Astrocyte (in vitro differentiated cells and primary cell): Measurements from ENCODE around the gene ARHGAP24.

Experiments
- EZH2 ChIP-seq: IDR thresholded peaks from 2 replicates; pipeline ENCODE4 v1.6.1; 2012; ENCODE audit warnings: mild to moderate bottlenecking, low read length, inconsistent platforms; ENCODE audit not compliant: insufficient read depth
- TF ChIP-seq, protein P1 (sequence below): IDR thresholded peaks from 2 replicates; pipeline ENCODE4 v1.5.1; 2011; ENCODE audit warnings: low read depth, mild to moderate bottlenecking, inconsistent platforms, low read length, moderate library complexity; ENCODE audit not compliant: insufficient read depth

DNA sequence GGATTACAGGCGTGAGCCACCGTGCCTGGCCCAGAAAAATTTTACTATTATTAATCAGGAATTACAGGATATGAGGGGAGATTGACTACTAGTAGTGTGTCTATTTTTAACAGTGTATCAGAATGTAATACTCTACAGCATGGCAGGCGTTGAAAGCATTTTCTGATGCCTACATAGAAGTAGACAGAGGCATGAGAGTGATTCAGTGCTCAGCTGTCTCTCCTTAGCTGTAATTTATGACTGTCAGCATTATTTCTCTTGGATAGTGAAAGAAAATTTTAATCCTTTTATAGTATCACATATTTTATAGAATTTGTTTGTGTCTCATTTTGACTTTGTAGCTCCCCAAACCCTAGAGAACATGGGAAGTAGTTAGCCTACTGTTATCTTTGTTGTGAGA, 20.7 kb downstream of the ARHGAP24 start:
- TF ChIP-seq, protein P1, sequence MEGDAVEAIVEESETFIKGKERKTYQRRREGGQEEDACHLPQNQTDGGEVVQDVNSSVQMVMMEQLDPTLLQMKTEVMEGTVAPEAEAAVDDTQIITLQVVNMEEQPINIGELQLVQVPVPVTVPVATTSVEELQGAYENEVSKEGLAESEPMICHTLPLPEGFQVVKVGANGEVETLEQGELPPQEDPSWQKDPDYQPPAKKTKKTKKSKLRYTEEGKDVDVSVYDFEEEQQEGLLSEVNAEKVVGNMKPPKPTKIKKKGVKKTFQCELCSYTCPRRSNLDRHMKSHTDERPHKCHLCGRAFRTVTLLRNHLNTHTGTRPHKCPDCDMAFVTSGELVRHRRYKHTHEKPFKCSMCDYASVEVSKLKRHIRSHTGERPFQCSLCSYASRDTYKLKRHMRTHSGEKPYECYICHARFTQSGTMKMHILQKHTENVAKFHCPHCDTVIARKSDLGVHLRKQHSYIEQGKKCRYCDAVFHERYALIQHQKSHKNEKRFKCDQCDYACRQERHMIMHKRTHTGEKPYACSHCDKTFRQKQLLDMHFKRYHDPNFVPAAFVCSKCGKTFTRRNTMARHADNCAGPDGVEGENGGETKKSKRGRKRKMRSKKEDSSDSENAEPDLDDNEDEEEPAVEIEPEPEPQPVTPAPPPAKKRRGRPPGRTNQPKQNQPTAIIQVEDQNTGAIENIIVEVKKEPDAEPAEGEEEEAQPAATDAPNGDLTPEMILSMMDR: no peak
- TF ChIP-seq EZH2: no peak
